IPS-18c (cell line): Measurements from ENCODE around the gene LRP2.

ENCODE experiments used
- H3K4me3 ChIP-seq: 2 replicates; pipeline ENCODE4 v1.7.0; 2013; ENCODE audit warnings: low read depth, mild to moderate bottlenecking, low read length, moderate library complexity; ENCODE audit not compliant: insufficient read depth
- H3K9me3 ChIP-seq: one replicate; pipeline ENCODE4 v1.6.1; 2013; ENCODE audit warnings: mild to moderate bottlenecking, low read length, moderate library complexity; ENCODE audit not compliant: control insufficient read depth, insufficient read depth

The LRP2 gene

GRCh38 chr2:169225233-169225750, 137.0 kb downstream of the LRP2 start:
- no peak overlapping the region for H3K4me3 ChIP-seq
- no peaks in the 10 kb centered on the region for H3K9me3 ChIP-seq

GRCh38 chr2:169222665-169223064, 139.7 kb downstream of the LRP2 start:
- no peaks in the 10 kb centered on the region for H3K9me3 ChIP-seq

GRCh38 chr2:169221745-169222369, 140.5 kb downstream of the LRP2 start:
- H3K9me3 ChIP-seq = no peaks in the 10 kb centered on the region
- H3K4me3 ChIP-seq = no peak overlapping the region

More at GRCh38 chr2:169222665-169223064, 139.7 kb downstream of the LRP2 start:
- no peak overlapping the region for H3K4me3 ChIP-seq

- H3K9me3 ChIP-seq = no peaks in the 10 kb centered on the region
- no peak overlapping the region for H3K4me3 ChIP-seq
Measured at GRCh38 chr2:169210917-169211316, 151.4 kb downstream of the LRP2 start.

GRCh38 chr2:169208026-169208425, 154.3 kb downstream of the LRP2 start:
- Histone ChIP-seq H3K9me3 (no peaks in the 10 kb centered on the region), H3K4me3 (no peak overlapping the region)

GRCh38 chr2:169205176-169205575, 157.2 kb downstream of the LRP2 start:
- no peaks in the 10 kb centered on the region for H3K9me3 ChIP-seq
- H3K4me3 ChIP-seq = no peak overlapping the region

GRCh38 chr2:169203952-169204351, 158.4 kb downstream of the LRP2 start:
- Histone ChIP-seq H3K4me3 (no peak overlapping the region), H3K9me3 (no peaks in the 10 kb centered on the region)

GRCh38 chr2:169200756-169201155, 161.6 kb downstream of the LRP2 start:
- Histone ChIP-seq H3K9me3 (no peaks in the 10 kb centered on the region), H3K4me3 (no peak overlapping the region)

GRCh38 chr2:169193618-169194017, 168.7 kb downstream of the LRP2 start:
- H3K9me3 ChIP-seq = no peaks in the 10 kb centered on the region
- H3K4me3 ChIP-seq = no peak overlapping the region

GRCh38 chr2:169190197-169190775, 172.0 kb downstream of the LRP2 start:
- Histone ChIP-seq H3K9me3 (no peaks in the 10 kb centered on the region), H3K4me3 (no peak overlapping the region)

GRCh38 chr2:169189132-169189531, 173.2 kb downstream of the LRP2 start:
- Histone ChIP-seq H3K9me3 (no peaks in the 10 kb centered on the region), H3K4me3 (no peak overlapping the region)

GRCh38 chr2:169185711-169186110, 176.6 kb downstream of the LRP2 start:
- no peaks in the 10 kb centered on the region for H3K9me3 ChIP-seq
- H3K4me3 ChIP-seq = no peak overlapping the region

GRCh38 chr2:169184074-169184473, 178.3 kb downstream of the LRP2 start:
- H3K9me3 ChIP-seq = no peaks in the 10 kb centered on the region
- no peak overlapping the region for H3K4me3 ChIP-seq

GRCh38 chr2:169182573-169182972, 179.8 kb downstream of the LRP2 start:
- no peak overlapping the region for H3K4me3 ChIP-seq
- no peaks in the 10 kb centered on the region for H3K9me3 ChIP-seq

GRCh38 chr2:169178804-169179390, 183.4 kb downstream of the LRP2 start:
- no peaks in the 10 kb centered on the region for H3K9me3 ChIP-seq
- no peak overlapping the region for H3K4me3 ChIP-seq

- Histone ChIP-seq H3K9me3 (no peaks in the 10 kb centered on the region), H3K4me3 (no peak overlapping the region)
Measured at GRCh38 chr2:169178364-169178763, 184.0 kb downstream of the LRP2 start.

- Histone ChIP-seq H3K4me3 (no peak overlapping the region), H3K9me3 (no peaks in the 10 kb centered on the region)
Measured at GRCh38 chr2:169175112-169175511, 187.2 kb downstream of the LRP2 start.

- no peaks in the 10 kb centered on the region for H3K9me3 ChIP-seq
- H3K4me3 ChIP-seq = no peak overlapping the region
Measured at GRCh38 chr2:169173876-169174275, 188.5 kb downstream of the LRP2 start.
